ENCODE data around the gene PAX9.

- TF ChIP-seq CTCF (IDR thresholded peaks at IDR 0.05; ENCODE audit: poor library complexity) (no peak), EZH2 (IDR thresholded peaks at IDR 0.05; ENCODE audit: borderline replicate concordance) (no peak)
Measured at GRCh38 chr14:36723530-36723929, 61.9 kb downstream of the PAX9 start.
